Common myeloid progenitor, CD34-positive (primary cell): Measurements from ENCODE around the gene TP53.

Experiments used
- CTCF ChIA-PET: fragments of 350-600 bp; sonication (Branson Sonifier 250); formaldehyde crosslinking; loops from one replicate; lab custom pipeline; 2021; ENCODE audit warnings: antibody characterized with exemption; lab: Charles Lee
- POLR2A ChIA-PET: fragments of 350-600 bp; sonication (Branson Sonifier 250); formaldehyde crosslinking; loops from one replicate; lab custom pipeline; 2021; ENCODE audit warnings: antibody characterized with exemption; lab: Charles Lee
- DNase-seq, 3 donors: peaks; one replicate each; pipeline versions ENCODE4 v3.0.0 to v3.0.0-alpha.2; 2013
- H3K27ac ChIP-seq, 2 experiments: 1 replicate in 1 of 2; 2 replicates in 1 of 2; pipeline ENCODE4 v1.7.0; 2013; ENCODE audit warnings: inconsistent platforms in 2 of 2, low read length in 2 of 2, mild to moderate bottlenecking in 2 of 2, low read depth in 1 of 2, moderate library complexity in 1 of 2; ENCODE audit not compliant: severe bottlenecking in 2 of 2, insufficient read depth in 1 of 2, poor library complexity in 1 of 2
- H3K27me3 ChIP-seq, 5 experiments: replicated peaks in 2 of 5; 1 replicate in 3 of 5; 2 replicates in 2 of 5; pipeline versions ENCODE4 v1.6.1 to v1.7.0; 2013; ENCODE audit warnings: low read length in 4 of 5, mild to moderate bottlenecking in 2 of 5, moderate library complexity in 2 of 5, inconsistent platforms in 1 of 5; ENCODE audit not compliant: insufficient read depth in 5 of 5, control insufficient read depth in 4 of 5
- H3K36me3 ChIP-seq, 4 experiments: 1 replicate in 2 of 4; 2 replicates in 2 of 4; pipeline versions ENCODE4 v1.6.1 to v1.7.0; 2013; ENCODE audit warnings: low read length in 3 of 4, control low read depth in 1 of 4, mild to moderate bottlenecking in 1 of 4; ENCODE audit not compliant: control insufficient read depth in 4 of 4, insufficient read depth in 4 of 4
- H3K4me1 ChIP-seq, 4 experiments: 1 replicate in 3 of 4; 2 replicates in 1 of 4; pipeline versions ENCODE4 v1.6.1 to v1.7.1; 2013; ENCODE audit warnings: low read length in 3 of 4, mild to moderate bottlenecking in 3 of 4, control low read depth in 1 of 4, inconsistent platforms in 1 of 4, moderate library complexity in 1 of 4; ENCODE audit not compliant: control insufficient read depth in 4 of 4, insufficient read depth in 4 of 4; ENCODE audit errors: control extremely low read depth in 1 of 4
- H3K4me3 ChIP-seq, 7 experiments: 1 replicate in 4 of 7; 2 replicates in 3 of 7; pipeline versions ENCODE4 v1.5.1 to v1.7.0; 2013; ENCODE audit warnings: mild to moderate bottlenecking in 7 of 7, low read length in 6 of 7, moderate library complexity in 6 of 7, inconsistent platforms in 2 of 7, low read depth in 2 of 7, control low read depth in 1 of 7; ENCODE audit not compliant: insufficient read depth in 4 of 7, control insufficient read depth in 1 of 7; ENCODE audit errors: extremely low read depth in 1 of 7
- H3K9me3 ChIP-seq, 5 experiments: 1 replicate in 4 of 5; 2 replicates in 1 of 5; pipeline versions ENCODE4 v1.6.1 to v1.7.1; 2013; ENCODE audit warnings: low read length in 4 of 5, mild to moderate bottlenecking in 2 of 5, inconsistent platforms in 1 of 5, low read depth in 1 of 5, moderate library complexity in 1 of 5; ENCODE audit not compliant: control insufficient read depth in 4 of 5, insufficient read depth in 2 of 5; ENCODE audit errors: control extremely low read depth in 1 of 5
- WGBS: methylation state at CpG from one replicate; pipeline ENCODE4 v1.1.5; 2013; ENCODE audit not compliant: insufficient coverage; 5-methylcytosine and 5-hydroxymethylcytosine counted together

TP53 gene

GRCh38 chr17:7618608-7619007 lies 68.7 kb downstream of the TP53 start:
- H3K4me3 ChIP-seq: no peak overlapping the region

More at GRCh38 chr17:7618608-7619007, 68.7 kb downstream of the TP53 start:
- POLR2A ChIA-PET: no interaction called here
- no peak for DNase-seq
- Histone ChIP-seq H3K9me3 (no peaks in the 10 kb centered on the region), H3K27me3 (no peaks in the 10 kb centered on the region), H3K36me3 (no peaks in the 10 kb centered on the region), H3K27ac (no peak overlapping the region), H3K4me1 (peaks cover 2 to 10% (median 7%) of the 10 kb centered on the region in 4 experiments)
- WGBS: 91% methylated on average over 4 of the region's 5 CpGs
- CTCF ChIA-PET: interaction anchor here (1.1 to 1.2 kb wide), 3 partner anchors 11 to 35 kb away, joined by 3 to 4 read pairs (median 3); partner anchors contain the start of gene MPDU1
